ENCODE data around the gene RSPRY1.

The RSPRY1 gene

GRCh38 chr16:57279780-57280638 lies 93.9 kb downstream of the RSPRY1 start:
- H3K9me3 ChIP-seq (ENCODE audit: control insufficient read depth, insufficient read depth, low read length) = no peaks in the 10 kb centered on the region
- H3K4me3 ChIP-seq (ENCODE audit: low read length) = no peak overlapping the region
- H3K79me2 ChIP-seq (ENCODE audit: control insufficient read depth, low read length) = no peaks in the 10 kb centered on the region
- H3K4me1 ChIP-seq (ENCODE audit: control insufficient read depth, low read length) = peaks cover 7% of the 10 kb centered on the region; the same call in 1 of the 2 replicates
- no peak overlapping the region for H3K27ac ChIP-seq (ENCODE audit: low read depth, low read length)
- no peaks in the 10 kb centered on the region for H4K20me1 ChIP-seq (ENCODE audit: control insufficient read depth, insufficient read depth, low read depth, low read length)
- H3K4me2 ChIP-seq (ENCODE audit: low read length) = no peak overlapping the region
- no peaks in the 10 kb centered on the region for H3F3A ChIP-seq (ENCODE audit: control insufficient read depth, insufficient read depth)
- peaks cover 33% of the 10 kb centered on the region for H3K27me3 ChIP-seq (ENCODE audit: control insufficient read depth, low read length)
- no peaks in the 10 kb centered on the region for H3K36me3 ChIP-seq (ENCODE audit: control insufficient read depth, low read length)
- TF ChIP-seq EZH2phosphoT487 (IDR thresholded peaks at IDR 0.05; ENCODE audit: borderline replicate concordance, low read length) = no peak
- no peak for TF ChIP-seq CTCF (IDR thresholded peaks at IDR 0.05; ENCODE audit: low read depth, low read length, poor library complexity, severe bottlenecking)
- no peaks in the 10 kb centered on the region for H3K9me2 ChIP-seq (replicated peaks; ENCODE audit: control insufficient read depth, low read length)

DNA sequence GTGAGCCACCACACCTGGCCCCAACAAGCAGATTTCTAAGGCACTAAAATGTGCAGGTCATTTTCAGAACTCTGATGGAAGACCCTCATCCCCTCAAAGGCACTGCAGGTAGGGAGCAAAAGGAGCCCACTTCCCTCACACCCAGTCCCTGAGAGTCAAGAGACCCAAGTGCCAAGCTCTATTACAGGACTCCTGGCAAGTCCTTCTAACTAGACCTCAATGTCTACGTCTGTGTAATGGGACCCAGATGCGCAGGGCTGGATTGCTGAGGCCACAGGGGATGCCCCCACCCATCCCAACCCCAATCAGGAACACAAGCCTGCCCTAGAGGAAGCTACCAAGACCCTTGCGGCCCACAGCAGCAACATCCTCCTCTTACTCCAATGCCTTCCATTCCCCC lies 95.7 kb downstream of the RSPRY1 start:
- no peak overlapping the region for H3K4me3 ChIP-seq (ENCODE audit: low read length)
- H3K9me2 ChIP-seq (replicated peaks; ENCODE audit: control insufficient read depth, low read length) = no peaks in the 10 kb centered on the region
- no peaks in the 10 kb centered on the region for H3K9me3 ChIP-seq (ENCODE audit: control insufficient read depth, insufficient read depth, low read length)
- peaks cover 35% of the 10 kb centered on the region for H3K27me3 ChIP-seq (ENCODE audit: control insufficient read depth, low read length)
- no peaks in the 10 kb centered on the region for H3F3A ChIP-seq (ENCODE audit: control insufficient read depth, insufficient read depth)
- H3K27ac ChIP-seq (ENCODE audit: low read depth, low read length) = no peak overlapping the region
- H3K4me1 ChIP-seq (ENCODE audit: control insufficient read depth, low read length) = peaks cover 7% of the 10 kb centered on the region; the same call in 1 of the 2 replicates
- no peak overlapping the region for H3K4me2 ChIP-seq (ENCODE audit: low read length)
- TF ChIP-seq CTCF (IDR thresholded peaks at IDR 0.05; ENCODE audit: low read depth, low read length, poor library complexity, severe bottlenecking) = no peak
- TF ChIP-seq EZH2phosphoT487 (IDR thresholded peaks at IDR 0.05; ENCODE audit: borderline replicate concordance, low read length) = no peak
- no peaks in the 10 kb centered on the region for H3K36me3 ChIP-seq (ENCODE audit: control insufficient read depth, low read length)
- H3K79me2 ChIP-seq (ENCODE audit: control insufficient read depth, low read length) = no peaks in the 10 kb centered on the region
- no peaks in the 10 kb centered on the region for H4K20me1 ChIP-seq (ENCODE audit: control insufficient read depth, insufficient read depth, low read depth, low read length)

GRCh38 chr16:57282510-57283213 lies 96.5 kb downstream of the RSPRY1 start:
- Histone ChIP-seq H3K36me3 (ENCODE audit: control insufficient read depth, low read length) (no peaks in the 10 kb centered on the region), H3K79me2 (ENCODE audit: control insufficient read depth, low read length) (no peaks in the 10 kb centered on the region), H3K4me3 (ENCODE audit: low read length) (no peak overlapping the region), H3K9me3 (ENCODE audit: control insufficient read depth, insufficient read depth, low read length) (no peaks in the 10 kb centered on the region), H4K20me1 (ENCODE audit: control insufficient read depth, insufficient read depth, low read depth, low read length) (no peaks in the 10 kb centered on the region), H3F3A (ENCODE audit: control insufficient read depth, insufficient read depth) (no peaks in the 10 kb centered on the region), H3K4me1 (ENCODE audit: control insufficient read depth, low read length) (peaks cover 7% of the 10 kb centered on the region; the same call in 1 of the 2 replicates), H3K27ac (ENCODE audit: low read depth, low read length) (no peak overlapping the region), H3K27me3 (ENCODE audit: control insufficient read depth, low read length) (peaks cover 35% of the 10 kb centered on the region), H3K4me2 (ENCODE audit: low read length) (no peak overlapping the region), H3K9me2 (replicated peaks; ENCODE audit: control insufficient read depth, low read length) (no peaks in the 10 kb centered on the region)
- TF ChIP-seq EZH2phosphoT487 (IDR thresholded peaks at IDR 0.05; ENCODE audit: borderline replicate concordance, low read length) (no peak), CTCF (IDR thresholded peaks at IDR 0.05; ENCODE audit: low read depth, low read length, poor library complexity, severe bottlenecking) (no peak)

All from DOHH2 (cell line).